GM19397 (cell line): ENCODE results near the gene FILIP1L.

ENCODE experiments used
- ATAC-seq: cut with Tn5 transposase; IDR thresholded peaks from one replicate; pipeline ENCODE4 v1.9.1; 2021; ENCODE audit warnings: mild to moderate bottlenecking, moderate library complexity; ENCODE audit not compliant: unreplicated experiment

The FILIP1L gene

DNA sequence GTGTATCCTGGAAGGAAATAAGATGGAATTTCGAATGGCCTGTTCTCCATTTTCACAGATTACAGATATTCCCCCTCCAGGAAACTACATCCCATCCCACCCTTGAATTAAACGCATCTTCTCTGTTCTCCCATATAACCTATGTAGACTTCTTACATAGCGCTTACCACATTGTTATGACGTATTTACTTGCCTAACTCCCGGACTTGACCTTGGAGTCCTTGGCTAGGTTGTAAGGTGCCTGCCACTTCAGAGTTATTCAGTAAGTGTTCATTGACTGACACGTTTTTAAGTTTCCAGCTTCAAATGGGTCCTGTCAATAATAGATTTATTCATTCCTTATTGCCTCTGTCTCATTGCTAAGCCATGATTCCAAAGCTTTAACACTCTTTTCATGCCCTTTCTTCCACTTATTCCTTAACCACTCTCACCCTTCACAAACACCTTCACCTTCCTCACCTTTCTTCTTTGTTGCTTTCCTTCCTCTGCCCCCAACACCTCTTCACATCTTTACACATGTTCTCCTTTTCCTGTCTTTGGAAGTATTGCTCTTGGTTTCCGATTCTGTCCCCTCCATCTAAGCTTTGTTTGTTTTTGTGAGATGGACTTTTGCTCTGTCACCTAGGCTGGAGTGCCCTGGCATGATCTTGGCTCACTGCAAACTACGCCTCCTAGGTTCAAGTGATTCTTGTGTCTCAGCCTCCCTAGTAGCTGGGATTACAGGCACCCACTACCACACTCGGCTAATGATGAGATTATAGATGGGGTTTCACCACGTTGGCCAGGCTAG lies 158.3 kb downstream of the FILIP1L start:
- no peak for ATAC-seq

DNA sequence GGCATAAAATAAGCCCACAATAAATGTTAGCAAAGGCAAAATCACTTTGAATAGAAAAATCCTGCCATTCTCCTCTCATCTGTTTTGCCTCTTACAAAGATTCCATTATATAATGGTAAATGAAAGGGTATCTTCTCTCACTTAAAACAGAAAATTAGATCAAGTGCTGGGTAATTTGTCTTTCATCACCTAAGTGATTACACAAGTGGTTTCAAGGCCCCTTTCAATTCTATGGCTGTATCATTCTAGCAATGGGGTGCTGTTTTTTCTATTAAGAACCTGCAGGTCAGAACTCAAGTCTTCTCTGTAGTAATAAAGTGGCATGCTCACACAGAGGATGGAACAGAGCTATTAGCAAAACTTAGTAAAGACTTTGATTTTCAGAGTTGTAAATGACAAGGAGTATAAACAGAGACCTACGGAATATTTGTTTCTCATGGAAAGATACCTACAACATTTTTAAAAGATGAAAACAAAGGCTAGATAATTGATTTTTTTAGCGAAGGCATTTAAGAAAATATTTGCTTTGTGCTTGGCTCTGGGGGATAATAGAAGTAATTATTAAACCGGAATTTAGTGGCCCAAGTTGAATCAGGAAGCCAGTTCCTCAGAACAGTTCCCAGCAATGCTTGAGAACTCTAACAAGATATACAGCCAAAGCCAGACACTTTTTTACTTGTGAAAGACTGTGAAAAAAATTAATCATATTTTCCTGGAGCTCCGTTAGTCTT lies 159.2 kb downstream of the FILIP1L start:
- no peak for ATAC-seq

DNA sequence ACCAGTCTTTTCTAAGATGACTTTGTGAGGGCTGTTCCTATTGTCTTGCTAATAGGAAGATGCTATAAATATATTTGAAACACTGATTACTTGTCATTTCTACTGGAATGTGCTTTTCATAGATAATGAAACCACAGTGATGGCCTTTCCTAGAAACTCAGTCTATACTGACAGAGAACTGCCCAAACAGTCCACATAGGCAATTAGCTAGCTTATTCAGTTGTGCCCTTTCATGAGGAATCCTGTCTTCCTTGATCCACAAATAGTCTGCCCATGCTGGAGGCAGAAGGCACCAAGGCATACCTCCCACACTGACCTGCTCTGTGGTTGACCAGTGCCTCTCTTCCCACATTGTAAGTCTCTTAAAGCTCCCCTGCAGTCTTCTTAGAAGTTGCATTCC lies 160.7 kb downstream of the FILIP1L start:
- no peak for ATAC-seq

GRCh38 chr3:99952306-99952705 lies 162.0 kb downstream of the FILIP1L start:
- no peak for ATAC-seq

DNA sequence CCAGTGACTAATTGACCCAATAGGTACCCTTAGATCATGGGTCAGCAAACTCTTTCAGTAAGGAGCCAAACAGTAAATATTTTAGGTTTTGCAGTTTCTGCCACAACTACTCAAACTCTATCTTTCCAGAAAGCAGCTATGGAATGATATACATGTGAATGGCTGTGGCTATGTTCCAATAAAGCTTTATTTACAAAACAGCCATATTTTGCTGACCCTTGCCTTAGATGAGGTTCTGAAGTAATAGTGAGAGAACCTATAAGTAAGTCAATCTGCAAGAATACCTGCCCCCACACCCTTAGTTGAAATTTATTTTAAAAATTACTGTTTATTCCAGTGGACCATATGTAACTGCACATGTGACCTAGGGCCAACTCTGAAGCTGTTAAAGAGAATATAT lies 162.6 kb downstream of the FILIP1L start:
- no peak for ATAC-seq

DNA sequence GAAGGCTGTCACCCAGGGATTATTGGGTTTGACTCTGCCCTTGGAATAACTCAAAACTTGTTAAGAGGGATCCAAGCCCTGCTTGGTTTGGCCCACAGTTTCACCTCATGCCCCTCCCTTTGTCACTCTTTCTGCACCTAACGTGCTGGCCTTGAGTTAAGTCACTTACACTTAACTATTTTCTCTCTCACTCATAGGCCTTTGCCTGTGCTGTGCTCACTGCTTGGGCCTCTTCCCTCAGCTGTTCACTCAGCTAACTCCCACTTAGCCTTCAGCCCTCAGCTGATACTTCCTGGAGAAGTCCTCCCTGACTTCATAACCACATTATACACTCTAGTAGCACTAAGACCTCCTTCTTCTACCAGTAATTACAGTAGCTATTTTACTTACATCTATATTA lies 163.4 kb downstream of the FILIP1L start:
- ATAC-seq = no peak

DNA sequence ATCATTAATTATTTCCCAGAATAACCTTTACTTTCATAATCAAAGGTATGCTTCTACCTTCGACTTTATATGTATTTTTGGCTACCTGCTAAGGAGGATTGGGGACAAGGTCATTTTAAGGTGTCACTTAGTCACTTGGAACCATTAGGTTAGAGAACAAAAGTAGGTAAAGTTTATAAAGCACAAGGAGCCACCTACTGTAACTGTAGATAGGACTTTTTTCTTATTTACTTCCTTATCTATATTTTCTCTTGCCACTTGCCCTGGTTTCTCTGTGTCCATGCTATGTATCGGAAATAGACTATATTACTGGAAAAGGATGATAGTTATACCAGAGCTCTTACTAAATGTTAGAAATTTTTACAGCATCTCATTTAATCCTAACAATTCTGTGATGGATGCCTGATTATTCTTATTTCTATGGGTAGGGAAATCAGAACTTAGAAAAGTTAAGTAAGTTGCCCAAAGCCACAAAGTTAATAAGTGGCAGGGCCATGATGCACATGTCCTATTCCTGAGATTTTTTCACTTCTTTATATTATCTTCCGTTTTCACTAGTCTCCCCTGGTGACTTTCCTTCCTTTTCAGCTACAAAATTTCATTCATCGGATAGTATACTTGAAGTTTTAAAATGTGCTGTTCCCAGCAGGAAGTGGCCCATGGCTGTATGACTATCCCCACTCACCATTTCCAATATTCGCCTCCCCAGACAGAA lies 164.2 kb downstream of the FILIP1L start:
- ATAC-seq = no peak

DNA sequence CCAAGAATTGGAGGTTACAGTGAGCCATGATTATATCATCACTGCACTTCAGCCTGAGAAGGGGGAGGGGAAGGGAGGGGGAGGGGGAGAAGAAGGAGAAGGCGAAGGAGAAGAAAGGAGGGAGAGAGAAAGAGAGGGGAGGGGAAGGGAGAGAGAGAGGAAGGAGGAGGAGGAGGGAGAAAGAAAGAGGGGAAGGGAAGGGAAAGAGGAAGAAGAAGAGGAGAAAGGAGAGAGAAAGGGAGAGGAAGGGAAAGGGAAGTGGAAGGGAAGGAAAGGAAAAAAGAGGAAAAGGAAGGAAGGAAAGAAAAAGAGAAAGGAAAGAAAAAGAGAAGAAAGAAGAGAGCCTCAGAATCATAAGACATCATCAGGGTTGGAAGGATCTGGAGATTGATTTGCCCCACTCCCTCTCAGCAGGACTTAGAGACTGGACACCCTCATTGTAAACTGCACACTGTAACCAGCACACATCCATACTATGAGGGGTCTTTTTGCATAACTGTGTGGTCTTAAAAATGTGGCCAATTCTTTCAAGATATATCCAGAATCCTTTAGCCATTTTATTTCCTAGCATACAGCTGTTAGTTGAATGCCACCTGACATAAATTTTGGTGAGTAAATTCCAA lies 165.7 kb downstream of the FILIP1L start:
- ATAC-seq = no peak

DNA sequence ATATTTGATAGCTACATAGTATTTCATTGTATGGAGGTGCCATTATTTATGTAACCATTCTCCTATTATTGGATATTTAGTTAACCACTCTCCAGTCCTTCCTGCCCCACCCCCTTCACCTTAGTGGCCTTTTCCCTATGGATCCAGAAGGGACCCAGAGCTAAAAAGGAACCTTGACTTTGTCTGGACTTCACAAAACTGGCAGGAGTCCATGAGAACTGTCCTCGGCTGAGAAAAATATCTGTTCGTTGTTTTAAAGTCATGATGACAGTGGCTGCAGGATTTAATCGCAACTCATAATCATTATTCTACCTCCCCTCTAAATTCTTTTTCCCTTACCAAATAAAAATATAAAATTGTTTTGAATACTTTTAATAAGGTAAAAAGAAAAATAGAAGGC lies 166.9 kb downstream of the FILIP1L start:
- ATAC-seq = no peak

DNA sequence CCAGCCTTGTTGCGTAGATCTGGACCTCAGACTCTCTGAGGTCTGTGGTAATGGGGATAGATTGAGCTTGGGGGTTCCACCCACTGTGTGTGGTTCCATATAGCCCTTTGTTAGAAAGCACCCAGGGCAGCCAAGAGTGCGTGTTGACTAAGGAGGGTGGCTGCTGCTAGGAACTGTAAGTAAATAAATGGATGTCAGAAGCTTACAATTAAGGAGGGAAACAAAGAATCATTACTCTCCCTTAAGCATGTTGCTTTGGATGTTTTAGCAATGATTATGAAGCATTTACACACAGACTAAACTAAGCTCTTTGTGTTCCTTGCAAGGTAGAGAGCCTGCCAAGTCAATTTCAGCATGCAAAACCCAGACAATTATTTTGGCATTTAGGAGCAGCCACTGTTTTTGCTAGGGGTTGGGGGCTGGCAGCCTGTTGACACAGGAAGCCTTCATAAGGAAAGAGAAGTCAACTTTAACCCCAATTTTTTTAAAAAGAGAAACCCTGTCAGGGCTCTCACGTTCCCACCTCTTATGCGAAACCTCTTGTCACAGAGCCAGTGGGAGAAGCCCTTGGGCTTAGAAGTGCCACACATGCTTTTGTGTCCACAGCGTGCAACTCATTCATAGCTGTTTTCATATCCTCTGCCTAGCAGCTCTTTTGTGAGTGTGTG lies 168.8 kb downstream of the FILIP1L start:
- no peak for ATAC-seq

GRCh38 chr3:99943931-99944761 lies 170.2 kb downstream of the FILIP1L start:
- ATAC-seq = no peak

- no peak for ATAC-seq
These were observed 173.1 kb downstream of the FILIP1L start for GRCh38 chr3:99941211-99941610.

DNA sequence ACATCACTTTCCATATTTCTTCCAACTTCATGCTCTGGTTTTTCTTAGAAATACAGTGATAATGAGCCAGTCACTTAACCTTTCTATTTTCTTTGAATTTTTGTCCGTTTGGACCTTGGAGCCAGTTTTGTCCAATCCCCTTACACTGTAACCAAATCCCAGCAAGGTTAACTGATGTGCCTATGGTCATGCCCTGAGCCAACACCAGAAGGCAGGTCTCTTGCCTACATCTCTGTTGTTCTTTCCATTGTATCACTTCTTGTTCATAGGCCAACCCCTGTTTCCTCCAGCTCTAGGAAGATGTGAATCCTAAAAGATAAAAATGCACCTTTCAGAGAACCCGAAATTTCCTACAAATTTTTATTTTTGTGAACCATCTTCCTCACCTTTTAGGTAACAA lies 174.0 kb downstream of the FILIP1L start:
- no peak for ATAC-seq

DNA sequence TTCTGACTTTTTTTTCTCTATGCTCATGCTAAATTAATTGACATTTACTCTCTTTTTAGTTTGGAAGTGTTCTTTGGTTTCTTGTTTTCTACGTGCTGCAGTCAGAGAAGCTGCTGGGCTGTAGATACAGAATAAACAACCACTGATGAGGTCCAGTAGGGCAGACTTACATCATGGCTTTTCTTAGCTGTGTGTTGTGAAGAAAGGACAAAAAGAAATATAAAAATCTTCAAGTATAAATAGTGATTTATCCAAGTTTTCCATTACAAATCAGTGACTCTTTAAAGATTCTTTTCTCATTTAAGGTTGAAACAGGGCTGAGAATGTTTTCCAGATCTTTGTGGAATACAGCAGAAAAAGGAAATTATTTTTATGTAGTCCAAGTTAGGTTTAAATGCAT lies 174.4 kb downstream of the FILIP1L start:
- ATAC-seq = no peak

DNA sequence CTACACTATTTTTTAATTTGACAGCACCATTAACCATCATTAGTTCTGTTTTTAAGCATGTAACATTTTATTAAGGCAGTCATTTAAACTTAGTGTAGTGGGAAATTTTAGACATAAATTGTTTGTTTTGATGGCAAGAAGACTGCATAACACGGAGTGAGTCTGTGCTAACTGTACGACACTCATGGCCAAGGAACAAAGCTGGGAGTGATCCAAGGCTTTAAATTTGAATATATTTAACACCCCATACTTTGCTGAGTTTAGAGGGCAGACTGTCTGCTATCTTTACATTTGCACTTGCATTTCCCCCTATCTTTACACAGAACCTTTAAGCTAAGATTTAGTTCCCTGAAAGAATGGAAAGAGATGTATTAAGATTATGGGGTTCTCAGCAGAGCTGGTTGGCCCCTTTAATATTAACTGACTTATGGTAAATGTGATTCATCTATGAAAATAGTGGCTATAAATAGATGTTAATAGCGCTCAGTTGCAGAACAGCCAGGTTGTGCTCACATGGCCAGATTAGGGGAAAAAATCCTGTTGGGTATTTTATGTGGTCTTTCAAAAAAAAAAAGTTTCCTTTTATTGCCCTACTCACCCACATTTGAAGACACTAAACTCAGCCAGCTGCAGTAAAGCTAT lies 175.9 kb downstream of the FILIP1L start:
- no peak for ATAC-seq

DNA sequence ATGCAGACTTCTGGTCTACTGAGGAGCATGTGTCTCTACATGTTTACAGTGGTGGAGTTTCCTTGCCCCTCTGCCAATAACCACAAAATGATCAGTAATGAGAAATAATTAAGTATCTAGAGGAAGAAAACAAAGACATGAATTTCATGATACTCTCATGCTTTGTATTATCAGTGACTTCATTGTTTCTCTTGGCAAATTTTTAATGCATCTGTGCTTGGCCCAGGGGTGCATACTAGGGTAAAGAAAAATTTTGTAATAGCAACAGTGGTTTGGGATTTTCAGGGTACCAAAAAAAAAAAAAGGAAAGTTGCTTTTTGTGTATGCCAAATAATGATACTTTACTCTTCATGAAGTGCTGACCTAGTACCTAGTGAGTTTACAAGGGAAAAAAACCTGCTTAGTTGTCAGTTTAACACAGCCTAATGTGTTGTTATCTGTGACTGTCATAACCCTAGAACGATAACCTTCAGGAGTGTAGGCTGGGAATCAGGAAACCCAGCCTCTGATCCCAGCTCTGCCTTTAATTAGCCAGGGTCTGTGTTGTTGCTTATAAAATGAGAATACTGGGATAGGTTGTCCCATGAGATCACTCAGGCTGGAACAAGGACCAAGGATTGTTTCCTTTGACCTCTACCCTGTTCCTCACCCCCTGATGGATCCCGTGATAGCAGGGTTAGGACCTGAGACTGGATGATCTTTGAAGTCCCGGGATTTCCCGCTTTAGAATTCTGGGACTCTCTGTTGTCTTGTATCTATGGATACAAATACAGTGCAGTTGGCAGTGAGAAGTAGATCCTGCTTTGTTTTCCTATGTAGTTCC lies 179.1 kb downstream of the FILIP1L start:
- ATAC-seq = no peak

DNA sequence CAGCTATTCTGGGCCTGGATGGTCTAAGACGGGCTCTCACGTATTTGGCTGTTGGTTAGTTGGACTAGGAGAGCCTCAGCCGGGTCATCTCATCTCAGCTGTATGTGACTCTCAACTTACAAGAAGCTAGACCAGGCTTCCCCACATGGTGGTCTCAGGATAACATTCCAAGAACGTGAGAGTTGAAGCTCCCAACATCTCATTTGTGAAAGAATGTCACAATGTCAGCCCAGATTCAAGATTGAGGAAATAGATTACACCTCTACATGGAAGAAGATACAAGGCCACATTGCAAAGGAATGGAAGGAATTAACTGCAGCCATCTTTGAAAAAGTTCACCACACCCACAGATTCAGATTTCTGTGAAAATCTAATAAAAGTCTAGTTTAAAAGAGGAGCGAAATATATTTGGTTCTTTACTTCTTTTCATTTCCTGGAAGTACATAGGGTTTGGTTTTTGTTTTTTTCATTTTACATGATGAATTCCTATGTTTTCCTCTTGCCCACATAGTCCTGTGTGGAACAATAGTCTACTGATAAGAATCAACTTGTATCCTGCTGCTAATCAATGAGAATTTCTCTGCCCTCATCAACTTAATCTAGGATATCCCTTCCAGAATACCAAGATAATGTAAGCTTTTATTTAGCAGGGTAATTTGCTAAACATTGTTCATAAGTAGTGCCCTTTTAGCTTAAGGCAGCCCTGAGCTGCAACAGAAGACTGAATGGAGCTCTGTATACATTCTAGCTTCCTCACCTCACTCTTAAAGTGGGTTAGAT lies 180.1 kb downstream of the FILIP1L start:
- ATAC-seq = no peak

GRCh38 chr3:99931059-99931458 lies 183.2 kb downstream of the FILIP1L start:
- ATAC-seq = no peak
